ENCODE data around the gene OGFOD3.
"Not testable (repeated sequence)": the region's sequence is repeated elsewhere in the genome, so short reads cannot be mapped to it uniquely, and the experiment has no call there.

- not testable (repeated sequence) for TF ChIP-seq CTCF (IDR thresholded peaks at IDR 0.05; ENCODE audit: insufficient read depth, low read length, poor library complexity, severe bottlenecking); EZH2phosphoT487 (conservative IDR thresholded peaks at IDR 0.05; ENCODE audit: low read length)
Measured at GRCh38 chr17:82381703-82382009, 36.7 kb downstream of the OGFOD3 start.

Data from SU-DHL-6 (cell line).